HG03571 (cell line): ENCODE data around the gene PRAME.
"Not testable (repeated sequence)": the region's sequence is repeated elsewhere in the genome, so short reads cannot be mapped to it uniquely, and the experiment has no call there.

Experiments
- ATAC-seq: cut with Tn5 transposase; IDR thresholded peaks from one replicate; pipeline ENCODE4 v1.9.1; 2021; ENCODE audit not compliant: unreplicated experiment

The PRAME gene

DNA sequence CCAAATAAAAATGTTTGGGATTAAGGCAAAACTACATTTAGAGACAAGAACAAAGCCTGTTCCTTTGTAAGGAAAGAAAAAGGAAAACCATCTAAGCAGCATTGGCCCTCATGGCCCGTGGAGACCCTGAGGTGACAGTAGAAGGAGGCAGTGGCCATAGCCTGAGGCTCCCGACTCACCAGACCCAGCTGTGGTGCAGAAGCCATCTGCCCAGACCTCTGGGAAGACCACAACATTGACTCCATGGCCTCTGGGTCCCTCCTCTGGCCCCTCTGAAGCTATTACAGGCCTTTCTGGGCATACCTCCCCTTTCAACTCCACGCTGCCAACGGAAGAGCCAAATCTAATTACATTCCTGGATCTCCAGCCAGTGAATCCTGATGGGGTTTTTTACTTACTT lies 6.4 kb downstream of the PRAME start:
- ATAC-seq = no peak

DNA sequence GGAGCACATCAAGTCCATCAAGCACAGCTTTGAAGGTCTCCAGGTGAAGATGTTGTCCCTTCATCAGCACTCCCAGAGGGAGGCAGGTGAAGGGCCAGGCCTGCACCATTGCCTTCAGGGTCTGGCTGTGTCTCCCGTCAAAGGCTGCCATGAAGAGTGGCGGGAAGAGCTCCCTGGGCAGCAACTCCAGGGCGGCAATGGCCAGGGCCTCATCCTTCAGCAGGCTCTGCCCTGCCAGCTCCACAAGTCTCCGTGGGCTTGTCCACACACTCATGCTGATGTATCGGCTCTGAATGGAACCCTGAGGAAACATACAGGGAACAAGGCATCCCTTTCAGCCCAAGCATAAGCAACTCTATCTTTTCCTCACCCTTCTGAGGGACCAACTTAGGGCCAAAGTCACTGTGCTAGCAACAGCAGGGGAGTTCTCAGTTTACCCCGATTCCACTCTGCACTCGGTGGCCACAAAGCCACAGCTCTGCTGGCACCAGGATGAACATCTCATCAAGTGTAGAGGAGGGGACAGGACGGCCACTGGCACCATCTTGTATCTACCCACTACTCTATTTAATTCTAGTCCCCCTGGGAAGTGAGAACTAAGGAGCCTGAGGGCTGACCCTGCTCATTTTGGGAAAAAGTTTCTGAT lies 8.2 kb downstream of the PRAME start:
- ATAC-seq = no peak

DNA sequence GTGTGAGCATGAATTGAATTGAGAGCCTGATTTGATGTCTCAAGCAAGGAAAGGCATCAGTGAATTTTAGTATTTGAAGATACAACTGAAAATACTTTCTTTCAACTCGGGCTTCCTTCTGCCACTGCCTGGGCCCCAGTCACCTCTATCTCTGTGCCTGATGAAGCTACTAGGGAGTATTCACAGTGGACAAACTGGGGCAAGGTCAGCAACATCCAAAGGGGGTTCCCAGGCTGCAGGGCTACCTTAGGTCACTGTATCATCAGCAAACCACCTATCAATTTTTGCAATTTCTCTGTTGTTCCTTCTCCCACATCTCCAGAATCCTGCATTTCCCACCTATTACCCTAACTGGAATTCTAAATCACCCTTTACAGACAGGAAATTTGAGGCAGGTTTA lies 10.2 kb downstream of the PRAME start:
- ATAC-seq = no peak

DNA sequence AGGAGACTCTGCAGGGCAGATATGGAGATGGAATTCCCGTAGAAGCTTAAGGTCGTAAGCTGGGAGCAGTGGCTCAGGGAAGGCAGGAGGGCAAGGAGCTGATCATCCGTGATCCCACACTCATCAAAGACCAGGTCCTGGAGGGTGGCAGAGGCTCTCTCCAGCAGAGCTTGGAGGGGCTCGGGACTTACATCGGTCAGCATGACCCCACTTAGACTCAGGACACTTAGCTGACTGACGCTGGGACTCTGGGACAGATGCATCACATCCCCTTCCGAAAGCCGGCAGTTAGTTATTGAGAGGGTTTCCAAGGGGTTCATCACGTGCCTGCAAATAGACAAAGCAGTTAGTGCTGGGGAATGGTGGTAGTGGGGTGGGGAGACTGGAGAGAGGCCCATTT lies 10.7 kb downstream of the PRAME start:
- ATAC-seq = no peak

DNA sequence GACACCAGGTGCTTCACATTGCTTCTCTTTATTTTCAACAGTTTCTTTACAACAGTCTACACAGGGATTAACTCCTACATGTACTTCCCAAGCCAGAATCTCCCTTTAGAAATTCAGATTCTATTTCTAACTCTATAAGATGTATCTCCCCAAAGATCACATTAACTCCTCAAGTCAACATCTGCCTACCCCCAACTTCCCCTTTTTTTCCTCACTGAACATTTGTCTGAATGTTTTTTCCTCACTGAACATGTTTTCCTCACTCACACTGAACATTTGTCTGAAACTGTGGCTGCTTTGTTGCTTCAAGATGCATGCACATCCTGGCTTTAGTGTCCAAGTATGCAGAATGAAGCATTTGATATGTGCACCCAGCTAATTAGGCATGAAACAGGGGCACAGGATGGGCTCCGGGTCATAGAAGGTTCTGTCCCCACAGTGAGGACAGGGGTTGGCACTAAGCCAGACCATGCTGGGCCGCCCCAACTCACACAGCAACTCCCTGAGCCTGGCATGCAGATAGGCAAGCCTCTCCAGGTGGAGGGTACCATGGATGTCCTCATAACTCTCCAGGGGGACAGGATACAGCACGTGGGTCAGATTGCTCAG lies 11.3 kb downstream of the PRAME start:
- no peak for ATAC-seq

DNA sequence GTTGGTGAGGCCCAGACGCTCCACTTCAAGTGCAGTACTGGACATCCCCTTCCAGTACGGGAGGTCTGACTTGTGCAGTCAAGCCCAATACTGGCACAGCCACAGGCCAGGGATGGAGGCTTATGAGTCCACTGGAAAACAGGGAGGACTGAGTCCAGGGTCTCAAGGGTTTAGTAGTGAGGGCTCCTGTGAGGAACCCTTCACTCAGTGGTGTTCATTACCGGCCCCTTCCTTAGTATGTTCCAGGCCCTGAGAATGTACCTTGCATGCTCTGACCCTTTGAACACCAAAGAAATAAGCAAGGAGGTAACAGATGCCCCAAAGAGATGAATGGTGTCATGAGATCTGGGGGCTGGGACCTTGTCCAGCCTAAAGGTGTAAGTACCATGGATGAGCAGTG lies 11.8 kb downstream of the PRAME start:
- ATAC-seq = no peak

DNA sequence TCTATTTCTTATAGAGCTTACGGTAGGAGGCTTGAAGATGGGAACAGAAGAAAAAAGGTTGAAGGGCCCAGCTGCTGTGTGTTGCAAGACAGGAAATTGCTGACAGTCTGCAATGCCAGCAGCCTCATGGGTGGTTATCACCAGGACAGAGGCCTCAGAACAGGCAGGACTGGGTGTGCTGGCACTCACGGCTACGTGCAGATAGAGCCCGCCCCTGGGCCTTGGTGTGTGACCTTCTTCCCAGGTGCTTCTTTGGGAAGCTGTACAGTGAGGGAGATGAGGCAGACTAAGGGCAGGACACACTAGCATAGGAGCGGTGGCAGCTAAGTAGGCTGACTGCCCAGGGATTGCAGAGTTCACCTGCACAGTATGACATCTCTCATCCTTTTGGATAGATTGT lies 12.6 kb downstream of the PRAME start:
- no peak for ATAC-seq

DNA sequence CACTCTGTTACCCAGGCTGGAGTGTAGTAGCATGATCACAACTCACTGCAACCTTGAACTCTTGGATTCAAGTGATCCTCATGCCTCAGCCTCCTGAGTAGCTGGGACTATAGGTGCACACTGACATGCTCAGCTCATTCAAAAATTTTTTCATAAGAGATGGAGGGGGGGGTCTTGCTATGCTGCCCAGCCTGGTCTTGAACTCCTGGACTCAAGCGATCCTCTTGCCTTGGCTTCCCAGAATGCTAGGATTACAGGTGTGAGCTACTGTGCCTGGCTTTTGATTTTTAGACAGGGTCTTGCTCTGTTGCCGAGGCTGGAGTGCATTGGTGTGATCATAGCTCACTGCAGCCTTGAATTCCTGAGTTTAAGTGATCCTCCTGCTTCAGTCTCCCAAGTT lies 14.0 kb downstream of the PRAME start:
- ATAC-seq = no peak

DNA sequence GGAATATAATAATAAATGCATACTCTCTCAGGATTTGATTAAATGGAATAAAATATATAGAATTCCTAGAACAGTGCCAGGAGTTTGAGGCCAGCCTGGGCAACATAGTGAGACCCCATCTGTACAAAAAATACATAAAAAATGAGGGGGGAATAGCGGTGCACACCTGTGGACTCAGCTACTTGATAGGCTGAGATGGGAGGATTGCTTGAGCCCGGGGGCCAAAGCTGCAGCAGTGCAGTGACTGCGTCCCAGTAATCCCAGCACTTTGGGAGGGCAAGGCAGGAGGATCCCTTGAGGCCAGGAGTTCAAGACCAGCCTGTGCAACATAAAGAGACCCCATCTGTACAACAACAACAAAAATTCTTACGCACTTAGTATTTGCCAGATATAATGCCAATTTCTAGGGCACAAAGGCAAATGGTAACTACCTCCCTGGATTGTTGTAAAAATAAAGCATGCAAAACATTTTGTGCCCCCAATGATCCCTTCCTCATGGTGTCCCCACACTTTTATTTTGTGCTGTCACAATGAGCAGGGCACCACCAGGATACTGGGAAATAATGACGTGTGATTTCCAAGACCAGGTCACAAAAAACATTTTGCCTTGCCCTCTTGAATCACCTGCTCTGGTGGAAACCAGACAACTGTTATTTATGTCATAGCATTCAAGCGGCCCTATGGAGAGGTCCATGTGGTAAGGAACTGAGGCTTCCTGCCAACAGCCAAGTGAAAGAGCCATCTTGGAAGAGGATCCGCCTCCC lies 20.7 kb downstream of the PRAME start:
- ATAC-seq = no peak

DNA sequence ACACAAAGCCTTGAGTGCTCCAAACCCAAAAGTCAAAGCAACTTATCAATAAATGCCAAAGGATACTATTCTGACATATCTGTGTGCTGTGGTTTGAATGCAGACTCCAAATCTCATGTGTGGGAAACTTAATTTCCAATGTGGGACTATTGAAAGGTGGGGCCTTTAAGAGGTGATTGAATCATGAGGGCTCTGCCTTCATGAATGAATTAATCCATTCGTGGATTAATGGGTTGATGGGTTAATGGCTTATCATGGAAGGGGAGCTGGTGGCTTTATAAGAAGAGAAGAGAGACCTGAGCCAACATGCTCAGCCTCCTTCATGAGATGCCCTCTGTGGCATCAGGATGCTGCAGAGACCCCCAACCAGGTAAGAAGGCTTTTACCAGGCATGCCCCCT lies 22.1 kb downstream of the PRAME start:
- ATAC-seq = no peak

DNA sequence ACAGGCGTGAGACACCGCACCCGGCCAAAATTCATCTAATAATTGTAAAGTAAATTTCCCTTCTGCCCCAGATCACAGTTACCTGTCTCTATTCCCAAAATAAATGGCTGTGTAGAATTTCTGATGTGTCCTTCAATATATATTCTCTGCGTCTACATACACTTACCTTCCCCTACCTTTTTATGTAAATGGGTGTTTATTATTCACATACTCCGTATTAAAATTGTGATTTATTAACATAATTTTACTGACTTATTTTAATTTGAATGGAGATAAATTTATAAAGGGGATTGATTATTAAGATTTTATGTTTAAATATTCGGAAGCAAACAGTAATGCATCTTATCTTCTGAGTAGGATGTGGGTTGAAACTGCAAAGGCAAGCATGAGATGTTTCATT lies 22.6 kb downstream of the PRAME start:
- ATAC-seq = no peak

DNA sequence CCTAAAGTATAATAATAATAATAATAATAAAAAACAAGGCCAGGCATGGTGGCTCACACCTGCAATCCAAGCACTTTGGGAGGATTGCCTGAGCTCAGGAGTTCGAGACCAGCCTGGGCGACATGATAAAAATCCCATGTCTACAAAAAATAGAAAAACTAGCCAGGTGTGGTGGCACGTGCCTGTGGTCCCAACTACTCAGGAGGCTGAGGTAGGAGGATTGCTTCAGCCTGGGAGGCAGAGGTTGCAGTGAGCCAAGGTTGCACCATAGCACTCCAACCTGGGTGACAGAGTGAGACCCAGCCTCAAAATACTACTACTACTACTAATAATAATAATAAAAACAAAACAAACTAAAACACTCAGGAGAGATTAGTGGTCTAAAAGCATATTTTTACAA lies 23.4 kb downstream of the PRAME start:
- ATAC-seq = no peak

DNA sequence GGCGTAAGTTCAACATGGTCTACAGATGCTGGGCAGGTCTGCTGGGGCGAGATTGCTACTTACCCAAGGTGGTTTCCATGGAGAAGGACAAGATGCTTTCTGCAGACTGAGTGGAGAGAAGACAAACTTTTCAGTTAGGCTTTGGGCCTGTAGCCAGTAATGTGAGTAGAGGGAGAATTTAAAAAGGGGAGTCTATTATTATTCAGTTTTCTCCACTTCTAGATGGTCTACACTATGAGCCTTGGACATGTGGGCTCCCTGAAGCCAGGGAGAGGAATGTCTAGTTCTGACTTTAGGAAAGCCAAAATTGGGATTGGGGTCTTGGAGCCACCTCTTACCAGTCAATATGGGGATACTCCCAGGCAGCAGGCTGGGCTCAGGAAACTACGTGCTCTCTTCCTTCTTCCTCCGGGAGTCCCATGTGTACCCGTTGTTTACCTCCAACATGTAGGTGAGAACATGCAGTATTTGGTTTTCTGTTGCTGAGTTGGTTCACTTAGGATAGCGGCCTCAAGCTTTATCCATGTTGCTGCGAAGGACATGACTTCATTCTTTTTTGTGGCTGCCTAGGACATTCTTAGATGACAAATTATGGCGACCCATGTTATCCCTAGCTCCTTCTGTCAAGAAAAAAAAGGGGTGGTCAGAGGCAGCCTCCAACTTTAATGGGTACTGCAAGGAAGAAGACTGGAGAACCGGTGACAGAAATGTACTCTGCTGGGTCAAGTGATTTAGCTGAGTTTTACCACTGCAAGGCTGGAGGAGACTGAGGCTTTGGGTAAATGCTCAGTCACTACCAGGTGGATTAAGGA lies 24.3 kb downstream of the PRAME start:
- no peak for ATAC-seq

DNA sequence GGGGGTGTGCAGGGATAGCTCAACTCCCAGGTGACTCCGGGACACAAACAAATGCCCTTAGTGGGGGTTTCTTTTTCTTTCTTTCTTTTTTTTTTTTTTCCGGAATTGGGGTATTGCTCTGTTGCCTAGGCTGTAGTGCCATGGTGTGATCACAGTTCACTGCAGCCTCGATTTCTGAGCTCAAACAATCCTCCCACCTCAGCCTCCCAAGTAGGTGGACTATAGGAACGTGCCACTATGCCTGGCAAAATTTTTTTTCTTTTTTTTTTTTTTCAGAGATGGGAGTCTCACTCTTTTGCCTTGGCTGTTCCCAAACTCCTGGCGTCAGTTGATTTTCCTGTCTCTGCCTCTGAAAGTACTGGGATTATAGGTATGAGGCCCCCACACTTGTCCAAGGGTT lies 25.2 kb downstream of the PRAME start:
- no peak for ATAC-seq

DNA sequence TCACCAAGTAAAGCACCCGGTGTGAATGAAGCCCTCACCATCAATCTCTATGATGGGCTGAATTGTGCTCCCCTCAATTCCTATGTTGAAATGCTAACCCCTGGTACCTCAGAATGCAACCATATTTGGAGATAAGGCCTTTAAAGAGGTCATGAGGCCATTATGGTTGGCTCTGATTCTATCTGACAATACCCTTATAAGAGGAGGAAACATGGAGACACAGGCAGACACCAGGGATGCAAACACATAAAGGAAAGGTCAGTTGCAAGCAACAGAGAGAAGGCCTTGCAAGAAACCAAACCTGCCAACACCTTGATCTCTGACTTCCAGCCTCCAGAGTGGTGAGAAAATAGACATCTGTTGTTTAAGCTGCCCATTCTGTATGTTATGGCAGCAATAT lies 25.6 kb downstream of the PRAME start:
- ATAC-seq = no peak

DNA sequence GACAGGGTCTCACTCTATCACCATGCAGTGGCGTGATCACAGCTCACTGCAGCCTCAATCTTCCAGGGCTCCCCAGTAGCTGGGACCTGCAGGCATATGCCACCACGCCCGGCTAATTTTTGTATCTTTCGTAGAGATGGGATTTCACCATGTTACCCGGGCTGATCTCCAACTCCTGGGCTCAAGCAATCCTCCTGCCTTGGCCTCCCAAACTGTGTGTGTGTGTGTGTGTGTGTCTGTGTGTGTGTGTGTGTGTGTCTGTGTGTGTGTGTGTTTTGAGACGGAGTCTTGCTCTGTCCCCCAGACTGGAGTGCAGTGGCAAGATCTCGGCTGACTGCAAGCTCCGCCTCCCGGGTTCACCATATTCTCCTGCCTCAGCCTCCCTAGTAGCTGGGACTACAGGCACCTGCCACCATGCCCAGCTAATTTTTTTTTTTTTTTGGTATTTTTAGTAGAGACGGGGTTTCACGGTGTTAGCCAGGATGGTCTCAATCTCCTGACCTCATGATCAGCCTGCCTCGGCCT lies 26.5 kb downstream of the PRAME start:
- not testable (repeated sequence) for ATAC-seq

DNA sequence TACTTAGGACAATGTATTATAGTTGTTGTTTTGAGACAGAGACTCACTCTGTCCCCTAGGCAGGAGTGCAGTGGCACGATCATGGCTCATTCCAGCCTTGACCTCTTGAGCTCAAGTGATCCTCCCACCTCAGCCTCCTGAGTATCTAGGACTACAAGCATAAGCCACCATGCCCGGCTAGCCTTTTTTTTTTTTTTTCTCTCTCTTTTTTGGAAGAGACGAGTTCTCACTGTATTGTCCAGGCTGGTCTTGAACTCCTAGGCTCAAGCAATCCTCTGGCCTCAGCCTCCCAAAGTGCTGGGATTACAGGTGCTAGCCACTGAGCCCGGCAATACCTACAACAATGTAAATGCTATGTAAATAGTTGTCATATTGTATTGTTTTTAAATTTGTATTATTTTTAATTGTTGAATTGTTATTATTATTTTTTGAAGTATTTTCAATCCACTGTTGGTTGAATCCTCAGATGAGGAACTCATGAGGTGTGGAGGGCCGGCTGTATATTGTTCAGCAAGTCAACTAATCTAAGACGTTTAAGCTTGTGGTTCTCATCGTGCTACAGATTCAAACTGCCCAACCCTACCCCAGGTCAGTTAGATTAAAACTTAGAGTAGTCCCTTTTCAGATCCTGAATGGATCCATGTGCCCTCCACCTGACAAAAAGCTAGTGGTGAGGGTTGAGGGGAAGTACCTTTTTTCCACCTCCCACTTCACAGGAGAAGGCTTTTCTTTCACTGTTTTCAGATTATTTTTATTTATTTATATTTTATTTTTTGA lies 27.1 kb downstream of the PRAME start:
- no peak for ATAC-seq

DNA sequence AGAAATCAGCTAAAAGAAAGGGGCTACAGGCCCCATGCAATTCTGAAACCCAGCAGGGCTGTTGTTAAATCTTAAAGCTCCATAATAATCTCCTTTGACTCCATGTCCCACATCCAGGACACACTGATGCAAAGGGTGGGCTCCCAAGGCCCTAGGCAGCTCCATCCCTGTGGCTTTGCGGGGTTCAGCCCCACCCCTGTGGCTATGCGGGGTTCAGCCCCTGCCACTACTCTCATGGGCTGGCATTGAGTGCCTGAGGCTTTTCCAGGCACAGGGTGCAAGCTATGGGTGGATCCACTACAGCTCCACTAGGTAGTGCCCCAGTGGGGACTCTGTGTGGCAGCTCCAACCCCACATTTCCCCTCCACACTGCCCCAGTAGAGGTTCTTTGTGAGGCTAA lies 30.3 kb downstream of the PRAME start:
- ATAC-seq = no peak

DNA sequence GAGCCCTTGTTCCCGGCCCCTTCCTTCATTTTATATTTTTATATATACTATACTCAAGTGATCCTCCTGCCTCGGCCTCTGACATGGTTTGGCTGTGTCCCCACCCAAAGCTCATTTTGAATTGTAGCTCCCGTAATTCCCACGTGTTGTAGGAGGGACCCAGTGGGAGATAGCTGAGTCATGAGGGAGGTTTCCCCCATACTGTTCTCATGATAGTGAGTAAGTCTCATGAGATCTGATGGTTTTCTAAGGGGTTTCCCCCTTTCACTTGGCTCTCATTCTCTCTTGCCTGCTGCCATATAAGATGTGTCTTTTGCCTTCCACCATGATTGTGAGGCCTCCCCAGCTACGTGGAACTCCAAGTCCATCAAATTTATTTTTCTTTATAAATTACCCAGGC lies 31.8 kb downstream of the PRAME start:
- ATAC-seq = no peak

DNA sequence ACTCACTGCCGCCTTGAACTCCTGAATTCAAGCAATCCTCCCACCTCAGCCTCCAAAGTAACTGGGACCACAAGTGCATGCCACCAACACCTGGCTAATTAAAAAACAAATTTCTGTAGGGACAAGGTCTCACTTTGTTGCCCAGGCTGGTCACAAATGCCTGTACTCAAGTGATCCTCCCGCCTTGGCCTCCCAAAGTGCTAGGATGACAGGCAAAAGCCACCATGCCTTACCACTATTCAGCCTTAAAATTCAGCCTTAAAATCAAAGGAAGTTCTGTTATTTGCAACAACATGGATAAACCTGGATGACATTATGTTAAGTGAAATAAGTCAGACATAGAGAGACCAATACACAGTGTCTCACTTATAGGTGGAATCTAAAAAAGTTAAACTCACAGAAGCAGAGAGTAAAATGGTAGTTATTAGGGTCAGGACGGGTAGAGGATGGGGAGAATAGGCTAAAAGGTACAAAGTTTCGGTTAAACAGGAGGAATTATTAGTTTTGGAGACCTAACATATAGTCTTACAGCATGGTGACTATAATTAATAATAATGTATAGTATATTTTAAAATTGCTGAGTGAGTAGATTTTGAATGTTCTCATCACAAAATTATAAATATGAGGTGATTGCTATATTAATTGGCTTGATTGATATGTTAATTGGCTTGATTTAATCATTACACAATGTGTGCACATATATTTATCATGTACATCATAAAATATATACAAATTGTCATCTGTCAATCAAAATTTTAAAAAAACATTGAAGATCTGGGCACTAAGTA lies 32.7 kb downstream of the PRAME start:
- ATAC-seq = no peak
